ENCODE results near the gene ZFP36L2.

The ZFP36L2 gene

GRCh38 chr2:43226558-43226954 is at the start of gene ZFP36L2:
TSS of gene ZFP36L2 (minus strand) at chr2:43226606. CDS start at chr2:43226315, 291 bp downstream.
- Mint-ChIP-seq H3K4me3 (peak within 1 kb of the TSS; percentile 89), H3K36me3 (ENCODE audit: low read depth) (peaks cover 48% of the 10 kb centered on the region), H3K27ac (peak within 1 kb of the TSS; percentile 93), H3K4me1 (ENCODE audit: low read depth) (peaks cover 33% of the 10 kb centered on the region), H3K27me3 (ENCODE audit: low read depth) (no peaks in the 10 kb centered on the region), H3K9me3 (no peaks in the 10 kb centered on the region)

- H3K27ac Mint-ChIP-seq: no peak overlapping the region
- H3K4me1 Mint-ChIP-seq (ENCODE audit: low read depth): peaks cover 2% of the 10 kb centered on the region
- H3K36me3 Mint-ChIP-seq (ENCODE audit: low read depth): peaks cover 20% of the 10 kb centered on the region
- H3K4me3 Mint-ChIP-seq: no peak overlapping the region
- no peaks in the 10 kb centered on the region for H3K9me3 Mint-ChIP-seq
- H3K27me3 Mint-ChIP-seq (ENCODE audit: low read depth): no peaks in the 10 kb centered on the region
Measured at GRCh38 chr2:43274721-43275120, 48.3 kb upstream of the ZFP36L2 start.

GRCh38 chr2:43274055-43274454 is 47.6 kb upstream of the ZFP36L2 start:
- Mint-ChIP-seq H3K9me3 (no peaks in the 10 kb centered on the region), H3K27me3 (ENCODE audit: low read depth) (no peaks in the 10 kb centered on the region), H3K27ac (no peak overlapping the region), H3K4me1 (ENCODE audit: low read depth) (peaks cover 2% of the 10 kb centered on the region), H3K36me3 (ENCODE audit: low read depth) (peaks cover 18% of the 10 kb centered on the region), H3K4me3 (no peak overlapping the region)

GRCh38 chr2:43273529-43273928 is 47.1 kb upstream of the ZFP36L2 start:
- Mint-ChIP-seq H3K4me1 (ENCODE audit: low read depth) (peaks cover 2% of the 10 kb centered on the region), H3K27me3 (ENCODE audit: low read depth) (no peaks in the 10 kb centered on the region), H3K36me3 (ENCODE audit: low read depth) (peaks cover 14% of the 10 kb centered on the region), H3K4me3 (no peak overlapping the region), H3K27ac (no peak overlapping the region), H3K9me3 (no peaks in the 10 kb centered on the region)

- Mint-ChIP-seq H3K36me3 (ENCODE audit: low read depth) (peaks cover 7% of the 10 kb centered on the region), H3K9me3 (no peaks in the 10 kb centered on the region), H3K27me3 (ENCODE audit: low read depth) (no peaks in the 10 kb centered on the region), H3K4me3 (no peak overlapping the region), H3K27ac (no peak overlapping the region), H3K4me1 (ENCODE audit: low read depth) (peaks cover 2% of the 10 kb centered on the region)
Measured at GRCh38 chr2:43270930-43271615, 44.7 kb upstream of the ZFP36L2 start.

- peaks cover 2% of the 10 kb centered on the region for H3K4me1 Mint-ChIP-seq (ENCODE audit: low read depth)
- H3K4me3 Mint-ChIP-seq: no peak overlapping the region
- H3K27ac Mint-ChIP-seq: no peak overlapping the region
- H3K9me3 Mint-ChIP-seq: no peaks in the 10 kb centered on the region
- H3K27me3 Mint-ChIP-seq (ENCODE audit: low read depth): no peaks in the 10 kb centered on the region
- peaks cover 7% of the 10 kb centered on the region for H3K36me3 Mint-ChIP-seq (ENCODE audit: low read depth)
Measured at GRCh38 chr2:43270461-43270860, 44.1 kb upstream of the ZFP36L2 start.

- peaks cover 7% of the 10 kb centered on the region for H3K36me3 Mint-ChIP-seq (ENCODE audit: low read depth)
- H3K4me1 Mint-ChIP-seq (ENCODE audit: low read depth): peaks cover 2% of the 10 kb centered on the region
- no peaks in the 10 kb centered on the region for H3K27me3 Mint-ChIP-seq (ENCODE audit: low read depth)
- H3K9me3 Mint-ChIP-seq: no peaks in the 10 kb centered on the region
- no peak overlapping the region for H3K27ac Mint-ChIP-seq
- H3K4me3 Mint-ChIP-seq: no peak overlapping the region
Measured at GRCh38 chr2:43269706-43270105, 43.3 kb upstream of the ZFP36L2 start.

GRCh38 chr2:43269074-43269572 is 42.7 kb upstream of the ZFP36L2 start:
- Mint-ChIP-seq H3K4me1 (ENCODE audit: low read depth) (peaks cover 4% of the 10 kb centered on the region), H3K36me3 (ENCODE audit: low read depth) (peaks cover 9% of the 10 kb centered on the region)

GRCh38 chr2:43268066-43268953 is 41.9 kb upstream of the ZFP36L2 start:
- Mint-ChIP-seq H3K27ac (no peak overlapping the region), H3K9me3 (no peaks in the 10 kb centered on the region), H3K4me1 (ENCODE audit: low read depth) (peaks cover 4% of the 10 kb centered on the region), H3K27me3 (ENCODE audit: low read depth) (no peaks in the 10 kb centered on the region), H3K4me3 (no peak overlapping the region), H3K36me3 (ENCODE audit: low read depth) (peaks cover 6% of the 10 kb centered on the region)

More at GRCh38 chr2:43269074-43269572, 42.7 kb upstream of the ZFP36L2 start:
- no peak overlapping the region for H3K4me3 Mint-ChIP-seq
- H3K9me3 Mint-ChIP-seq: no peaks in the 10 kb centered on the region
- H3K27me3 Mint-ChIP-seq (ENCODE audit: low read depth): no peaks in the 10 kb centered on the region
- H3K27ac Mint-ChIP-seq: no peak overlapping the region

- Mint-ChIP-seq H3K36me3 (ENCODE audit: low read depth) (peaks cover 6% of the 10 kb centered on the region), H3K4me3 (no peak overlapping the region), H3K9me3 (no peaks in the 10 kb centered on the region), H3K4me1 (ENCODE audit: low read depth) (peaks cover 6% of the 10 kb centered on the region), H3K27ac (no peak overlapping the region), H3K27me3 (ENCODE audit: low read depth) (no peaks in the 10 kb centered on the region)
Measured at GRCh38 chr2:43267381-43267780, 41.0 kb upstream of the ZFP36L2 start.

GRCh38 chr2:43266711-43267111 is 40.3 kb upstream of the ZFP36L2 start:
- H3K27me3 Mint-ChIP-seq (ENCODE audit: low read depth): no peaks in the 10 kb centered on the region

GRCh38 chr2:43265421-43265820 is 39.0 kb upstream of the ZFP36L2 start:
- peaks cover 5% of the 10 kb centered on the region for H3K4me1 Mint-ChIP-seq (ENCODE audit: low read depth)
- H3K27me3 Mint-ChIP-seq (ENCODE audit: low read depth): no peaks in the 10 kb centered on the region
- no peak overlapping the region for H3K4me3 Mint-ChIP-seq
- no peaks in the 10 kb centered on the region for H3K9me3 Mint-ChIP-seq
- H3K27ac Mint-ChIP-seq: no peak overlapping the region
- H3K36me3 Mint-ChIP-seq (ENCODE audit: low read depth): peaks cover 6% of the 10 kb centered on the region

More at GRCh38 chr2:43266711-43267111, 40.3 kb upstream of the ZFP36L2 start:
- peaks cover 6% of the 10 kb centered on the region for H3K4me1 Mint-ChIP-seq (ENCODE audit: low read depth)
- H3K9me3 Mint-ChIP-seq: no peaks in the 10 kb centered on the region
- no peak overlapping the region for H3K27ac Mint-ChIP-seq
- H3K36me3 Mint-ChIP-seq (ENCODE audit: low read depth): peaks cover 6% of the 10 kb centered on the region
- H3K4me3 Mint-ChIP-seq: no peak overlapping the region

- no peaks in the 10 kb centered on the region for H3K27me3 Mint-ChIP-seq (ENCODE audit: low read depth)
- peaks cover 4% of the 10 kb centered on the region for H3K4me1 Mint-ChIP-seq (ENCODE audit: low read depth)
- peaks cover 6% of the 10 kb centered on the region for H3K36me3 Mint-ChIP-seq (ENCODE audit: low read depth)
- no peak overlapping the region for H3K4me3 Mint-ChIP-seq
- H3K9me3 Mint-ChIP-seq: no peaks in the 10 kb centered on the region
- H3K27ac Mint-ChIP-seq: no peak overlapping the region
Measured at GRCh38 chr2:43265001-43265400, 38.6 kb upstream of the ZFP36L2 start.

GRCh38 chr2:43262951-43263350 is 36.5 kb upstream of the ZFP36L2 start:
- H3K9me3 Mint-ChIP-seq: no peaks in the 10 kb centered on the region
- peaks cover 4% of the 10 kb centered on the region for H3K4me1 Mint-ChIP-seq (ENCODE audit: low read depth)
- no peak overlapping the region for H3K27ac Mint-ChIP-seq
- H3K27me3 Mint-ChIP-seq (ENCODE audit: low read depth): no peaks in the 10 kb centered on the region
- no peak overlapping the region for H3K4me3 Mint-ChIP-seq
- peaks cover 6% of the 10 kb centered on the region for H3K36me3 Mint-ChIP-seq (ENCODE audit: low read depth)

GRCh38 chr2:43262239-43262638 is 35.8 kb upstream of the ZFP36L2 start:
- peaks cover 6% of the 10 kb centered on the region for H3K36me3 Mint-ChIP-seq (ENCODE audit: low read depth)
- H3K9me3 Mint-ChIP-seq: no peaks in the 10 kb centered on the region
- no peaks in the 10 kb centered on the region for H3K27me3 Mint-ChIP-seq (ENCODE audit: low read depth)
- H3K4me1 Mint-ChIP-seq (ENCODE audit: low read depth): peaks cover 4% of the 10 kb centered on the region
- no peak overlapping the region for H3K4me3 Mint-ChIP-seq
- H3K27ac Mint-ChIP-seq: no peak overlapping the region

Data from T-helper 1 cell treated with Interleukin-12 subunit alpha and Interleukin-12 subunit beta and Interleukin-4 antibody, amounts not matched to agents 30 μg/mL and 1 μg/mL, for 36 hours (primary cell).